IPS-18a (cell line): ENCODE results near the gene SYT7.

Experiments used
- H3K27ac ChIP-seq: one replicate; pipeline ENCODE4 v1.5.1; 2013; ENCODE audit warnings: low read length
- H3K27me3 ChIP-seq: one replicate; pipeline ENCODE4 v1.6.1; 2013; ENCODE audit warnings: mild to moderate bottlenecking, low read length; ENCODE audit not compliant: control insufficient read depth, insufficient read depth
- H3K36me3 ChIP-seq: one replicate; pipeline ENCODE4 v1.6.1; 2013; ENCODE audit warnings: low read depth, low read length; ENCODE audit not compliant: control insufficient read depth
- H3K4me1 ChIP-seq: one replicate; pipeline ENCODE4 v1.6.1; 2013; ENCODE audit warnings: low read depth, low read length; ENCODE audit not compliant: control insufficient read depth
- H3K4me3 ChIP-seq: one replicate; pipeline ENCODE4 v1.5.1; 2013; ENCODE audit warnings: low read length
- H3K9ac ChIP-seq: one replicate; pipeline ENCODE4 v1.6.1; 2013; ENCODE audit warnings: mild to moderate bottlenecking, low read length, moderate library complexity
- H3K9me3 ChIP-seq: one replicate; pipeline ENCODE4 v1.6.1; 2013; ENCODE audit warnings: low read depth, low read length; ENCODE audit not compliant: control insufficient read depth

The SYT7 gene

DNA sequence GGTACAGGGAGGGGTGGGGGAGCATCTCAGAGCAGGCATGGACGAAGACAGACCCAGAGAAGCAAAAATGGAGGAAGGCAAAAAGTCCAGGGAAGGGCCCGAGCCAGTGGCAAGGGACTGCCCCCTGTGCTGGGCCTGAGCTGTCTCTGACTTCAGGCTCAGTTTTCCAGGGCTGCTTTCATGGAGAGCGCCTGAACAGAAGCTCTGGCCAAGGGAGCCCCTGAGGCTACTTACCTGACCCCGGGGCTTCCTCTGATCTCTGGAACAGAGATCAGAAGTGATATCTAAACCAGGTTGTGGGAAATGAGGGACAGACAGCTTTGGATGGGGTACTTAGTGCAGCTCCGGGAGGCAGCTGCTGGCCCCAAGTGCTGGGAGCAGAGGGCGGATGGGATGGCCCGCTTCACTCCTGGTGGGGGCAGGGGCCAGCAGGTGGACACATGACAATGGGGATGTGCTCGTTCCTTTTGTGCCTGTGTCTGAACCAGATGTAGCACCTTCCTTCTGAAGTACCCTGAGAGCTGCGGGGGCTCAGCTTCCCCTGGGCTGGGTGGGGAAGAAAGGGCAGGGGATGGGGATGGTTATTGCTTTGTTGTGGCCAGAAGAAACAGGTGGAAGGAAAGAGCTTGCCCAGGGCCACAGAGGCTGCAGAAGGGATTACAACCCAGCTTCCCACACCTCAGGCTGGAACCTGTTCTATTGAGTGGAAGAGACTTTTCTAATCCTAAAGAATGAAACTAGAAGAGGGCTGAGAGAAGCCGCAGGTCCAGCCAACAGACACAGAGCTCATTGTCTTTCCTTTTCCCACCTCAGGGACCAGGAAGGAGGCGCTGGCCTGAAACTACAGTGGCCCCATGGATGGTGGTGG lies 66.6 kb downstream of the SYT7 start:
- peaks cover 33% of the 10 kb centered on the region for H3K4me1 ChIP-seq
- no peaks in the 10 kb centered on the region for H3K36me3 ChIP-seq
- H3K9me3 ChIP-seq: no peaks in the 10 kb centered on the region
- no peak overlapping the region for H3K27ac ChIP-seq
- H3K27me3 ChIP-seq: peaks cover 23% of the 10 kb centered on the region
- H3K4me3 ChIP-seq: no peak overlapping the region
- no peak overlapping the region for H3K9ac ChIP-seq

DNA sequence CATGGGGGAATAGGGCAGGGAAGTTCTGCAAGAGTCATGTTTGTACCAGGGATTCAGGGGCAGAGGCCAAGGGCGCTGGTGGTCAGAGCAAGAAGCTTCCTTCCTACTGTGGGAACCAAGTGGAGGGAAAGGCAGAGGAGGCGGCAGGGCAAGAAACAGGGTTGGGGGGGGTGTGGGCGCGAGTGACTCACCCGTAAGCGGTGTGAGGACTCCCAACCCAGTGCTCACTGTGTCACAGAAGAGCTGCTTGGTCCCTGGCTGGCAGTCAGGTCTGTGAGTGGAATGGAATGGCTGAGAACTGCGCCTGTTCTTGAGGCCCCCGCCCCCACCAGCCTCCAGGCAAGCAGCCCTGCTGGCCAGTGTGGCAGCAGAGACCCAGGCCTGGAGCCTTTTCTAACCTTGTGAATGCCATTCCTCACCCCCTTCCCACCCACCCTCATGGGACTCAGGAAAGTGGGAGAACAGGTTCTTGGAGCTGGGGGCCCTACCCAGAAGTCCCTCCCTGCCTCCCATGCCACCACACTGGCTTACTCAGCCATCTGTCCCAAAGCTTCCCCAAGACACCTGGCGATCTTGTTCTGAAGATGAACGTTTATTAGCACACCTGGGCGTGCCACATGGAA lies 67.6 kb downstream of the SYT7 start:
- Histone ChIP-seq H3K4me3 (no peak overlapping the region), H3K9ac (no peak overlapping the region), H3K4me1 (peaks cover 33% of the 10 kb centered on the region), H3K9me3 (no peaks in the 10 kb centered on the region), H3K36me3 (no peaks in the 10 kb centered on the region), H3K27me3 (peaks cover 23% of the 10 kb centered on the region), H3K27ac (no peak overlapping the region)

DNA sequence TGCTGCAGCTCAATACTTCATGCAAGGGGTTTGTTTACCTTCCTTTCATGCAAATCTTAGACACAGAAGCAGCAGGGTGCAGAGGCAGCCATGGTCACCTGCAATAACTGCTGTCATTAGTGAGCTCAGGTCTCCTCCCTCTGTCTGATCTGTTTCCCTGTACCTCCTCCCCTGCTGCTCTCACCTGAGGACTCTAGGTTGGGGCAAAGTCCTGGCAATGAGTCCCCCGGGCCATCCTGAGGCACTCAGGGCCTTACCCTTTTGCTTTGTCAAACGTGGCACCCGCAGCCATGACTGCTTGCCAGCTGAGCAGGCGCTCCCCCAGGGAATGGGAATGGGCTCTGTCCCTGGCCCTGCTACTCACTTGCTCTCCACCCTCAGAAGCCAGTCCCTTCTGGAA lies 68.4 kb downstream of the SYT7 start:
- Histone ChIP-seq H3K36me3 (no peaks in the 10 kb centered on the region), H3K4me1 (peaks cover 39% of the 10 kb centered on the region), H3K4me3 (no peak overlapping the region), H3K9me3 (no peaks in the 10 kb centered on the region), H3K27me3 (peaks cover 31% of the 10 kb centered on the region), H3K9ac (no peak overlapping the region), H3K27ac (no peak overlapping the region)

DNA sequence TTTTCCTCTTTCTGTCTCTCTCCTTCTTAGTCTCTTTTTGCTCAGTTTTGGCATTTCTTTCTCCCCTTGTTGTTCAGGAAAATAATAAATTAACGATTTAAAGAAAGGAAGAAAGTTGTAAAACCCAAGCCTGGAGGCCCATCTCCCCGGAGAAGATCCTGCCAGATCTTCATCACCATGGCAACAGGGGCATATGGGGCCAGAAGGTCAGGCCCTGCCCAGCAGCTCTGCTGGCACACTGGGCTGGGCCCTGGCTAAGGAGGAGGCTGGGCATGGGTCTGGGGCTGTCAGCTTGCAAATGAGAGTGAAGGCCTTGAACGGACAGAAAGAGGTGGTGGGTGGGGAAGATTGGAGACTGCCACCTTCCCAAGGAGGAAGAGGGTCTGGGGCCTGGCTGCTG lies 69.5 kb downstream of the SYT7 start:
- no peak overlapping the region for H3K9ac ChIP-seq
- H3K9me3 ChIP-seq: no peaks in the 10 kb centered on the region
- no peak overlapping the region for H3K27ac ChIP-seq
- no peak overlapping the region for H3K4me3 ChIP-seq
- H3K36me3 ChIP-seq: no peaks in the 10 kb centered on the region
- peaks cover 41% of the 10 kb centered on the region for H3K27me3 ChIP-seq
- H3K4me1 ChIP-seq: peaks cover 35% of the 10 kb centered on the region

DNA sequence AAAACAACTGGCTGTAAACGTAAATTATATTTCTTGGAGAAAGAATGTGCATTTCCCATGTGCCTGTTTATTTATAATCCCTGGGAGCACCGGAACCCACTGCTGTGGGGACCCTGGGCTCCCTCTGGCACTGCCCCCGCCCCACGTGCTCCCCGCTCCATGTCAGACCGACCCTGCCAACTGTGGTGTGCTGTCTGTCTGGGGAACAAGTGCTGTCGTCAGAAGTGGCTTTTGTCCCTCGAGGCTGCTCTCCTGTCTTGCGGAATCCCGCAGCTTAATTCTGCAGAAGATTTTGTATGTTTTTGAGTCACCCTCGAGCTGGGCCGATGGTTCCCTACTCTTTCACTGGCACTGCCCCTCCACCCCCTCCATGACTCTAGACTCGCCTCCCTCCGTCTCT lies 69.9 kb downstream of the SYT7 start:
- peaks cover 38% of the 10 kb centered on the region for H3K4me1 ChIP-seq
- H3K9ac ChIP-seq: no peak overlapping the region
- H3K27me3 ChIP-seq: peaks cover 45% of the 10 kb centered on the region
- H3K27ac ChIP-seq: no peak overlapping the region
- H3K9me3 ChIP-seq: no peaks in the 10 kb centered on the region
- H3K4me3 ChIP-seq: no peak overlapping the region
- no peaks in the 10 kb centered on the region for H3K36me3 ChIP-seq

DNA sequence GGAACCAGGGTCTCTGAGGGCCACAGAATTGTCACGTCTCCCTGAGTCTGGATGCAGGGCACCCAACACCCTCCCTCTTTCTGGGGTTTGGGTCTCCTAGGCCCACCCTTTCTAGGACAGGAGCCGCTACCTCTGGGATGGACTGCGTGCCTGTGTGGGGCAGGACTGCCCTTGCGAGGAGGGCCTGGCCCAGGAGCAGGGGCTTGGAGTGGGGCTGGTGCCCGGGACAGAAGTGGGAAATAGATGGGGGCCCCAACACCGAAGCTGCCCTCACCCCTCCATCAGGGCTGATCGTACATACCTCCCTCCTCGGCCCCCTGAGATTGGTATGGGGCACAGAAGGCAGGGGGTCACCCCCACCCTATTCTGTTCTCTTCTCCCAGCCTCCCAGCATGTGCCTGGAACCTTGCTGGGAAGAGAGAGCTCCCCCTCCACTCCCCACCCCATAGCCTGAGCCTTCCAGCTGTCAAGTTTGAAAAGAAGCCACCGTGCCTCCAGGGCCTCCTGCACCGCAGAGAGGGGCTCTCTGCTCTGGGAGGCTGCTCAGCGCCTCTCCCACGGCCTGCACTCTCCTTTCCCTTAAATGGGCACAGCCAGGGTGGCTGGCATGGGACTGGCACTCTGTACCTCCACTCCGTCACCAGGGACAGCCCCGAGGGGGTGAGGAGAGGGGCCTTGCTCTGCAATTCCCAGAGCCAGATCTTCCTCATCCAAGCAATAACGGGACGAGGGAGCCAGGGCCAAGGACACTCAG lies 70.5 kb downstream of the SYT7 start:
- H3K9ac ChIP-seq: no peak overlapping the region
- no peak overlapping the region for H3K27ac ChIP-seq
- no peak overlapping the region for H3K4me3 ChIP-seq
- no peaks in the 10 kb centered on the region for H3K9me3 ChIP-seq
- no peaks in the 10 kb centered on the region for H3K36me3 ChIP-seq
- H3K4me1 ChIP-seq: peaks cover 40% of the 10 kb centered on the region
- peaks cover 48% of the 10 kb centered on the region for H3K27me3 ChIP-seq

DNA sequence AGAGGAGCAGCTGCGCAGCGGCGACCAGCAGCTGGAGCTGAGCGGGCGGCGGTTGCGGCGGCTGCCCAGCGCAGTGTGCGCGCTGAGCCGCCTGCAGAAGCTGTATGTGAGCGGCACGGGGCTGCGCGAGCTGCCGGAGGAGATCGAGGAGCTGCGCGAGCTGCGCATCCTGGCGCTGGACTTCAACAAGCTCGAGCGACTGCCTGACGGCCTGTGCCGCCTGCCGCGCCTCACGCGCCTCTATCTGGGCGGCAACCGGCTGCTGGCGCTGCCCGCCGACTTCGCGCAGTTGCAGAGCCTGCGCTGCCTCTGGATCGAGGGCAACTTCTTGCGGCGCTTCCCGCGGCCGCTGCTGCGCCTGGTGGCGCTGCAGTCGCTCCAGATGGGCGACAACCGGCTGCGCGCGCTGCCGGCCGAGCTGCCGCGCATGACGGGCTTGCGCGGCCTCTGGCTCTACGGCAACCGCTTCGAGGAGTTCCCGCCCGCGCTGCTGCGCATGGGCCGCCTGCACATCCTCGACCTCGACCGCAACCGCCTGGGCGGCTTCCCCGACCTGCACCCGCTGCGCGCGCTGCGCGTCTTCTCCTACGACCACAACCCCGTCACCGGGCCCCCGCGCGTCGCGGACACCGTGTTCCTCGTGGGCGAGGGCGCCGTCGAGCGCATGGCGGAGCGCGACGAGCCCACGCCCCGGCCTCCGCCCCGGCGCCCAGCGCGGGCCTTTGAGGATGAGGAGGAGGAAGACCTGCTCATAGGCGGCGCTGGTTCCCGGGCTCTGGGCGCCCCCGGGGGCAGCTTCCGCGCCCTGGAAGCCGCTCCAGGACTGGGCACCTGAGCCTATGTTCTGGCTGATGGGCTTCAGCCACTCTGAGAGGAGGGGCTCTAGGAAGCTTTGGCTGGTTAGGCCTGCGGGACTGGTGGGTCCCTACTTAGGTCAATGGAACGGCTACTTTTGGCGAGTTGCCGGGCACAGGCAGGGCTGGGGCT lies 71.5 kb downstream of the SYT7 start:
- Histone ChIP-seq H3K36me3 (no peaks in the 10 kb centered on the region), H3K9me3 (no peaks in the 10 kb centered on the region), H3K27ac (no peak overlapping the region), H3K27me3 (peaks cover 48% of the 10 kb centered on the region), H3K9ac (no peak overlapping the region), H3K4me3 (peak overlapping the region; percentile 41), H3K4me1 (peaks cover 33% of the 10 kb centered on the region)

DNA sequence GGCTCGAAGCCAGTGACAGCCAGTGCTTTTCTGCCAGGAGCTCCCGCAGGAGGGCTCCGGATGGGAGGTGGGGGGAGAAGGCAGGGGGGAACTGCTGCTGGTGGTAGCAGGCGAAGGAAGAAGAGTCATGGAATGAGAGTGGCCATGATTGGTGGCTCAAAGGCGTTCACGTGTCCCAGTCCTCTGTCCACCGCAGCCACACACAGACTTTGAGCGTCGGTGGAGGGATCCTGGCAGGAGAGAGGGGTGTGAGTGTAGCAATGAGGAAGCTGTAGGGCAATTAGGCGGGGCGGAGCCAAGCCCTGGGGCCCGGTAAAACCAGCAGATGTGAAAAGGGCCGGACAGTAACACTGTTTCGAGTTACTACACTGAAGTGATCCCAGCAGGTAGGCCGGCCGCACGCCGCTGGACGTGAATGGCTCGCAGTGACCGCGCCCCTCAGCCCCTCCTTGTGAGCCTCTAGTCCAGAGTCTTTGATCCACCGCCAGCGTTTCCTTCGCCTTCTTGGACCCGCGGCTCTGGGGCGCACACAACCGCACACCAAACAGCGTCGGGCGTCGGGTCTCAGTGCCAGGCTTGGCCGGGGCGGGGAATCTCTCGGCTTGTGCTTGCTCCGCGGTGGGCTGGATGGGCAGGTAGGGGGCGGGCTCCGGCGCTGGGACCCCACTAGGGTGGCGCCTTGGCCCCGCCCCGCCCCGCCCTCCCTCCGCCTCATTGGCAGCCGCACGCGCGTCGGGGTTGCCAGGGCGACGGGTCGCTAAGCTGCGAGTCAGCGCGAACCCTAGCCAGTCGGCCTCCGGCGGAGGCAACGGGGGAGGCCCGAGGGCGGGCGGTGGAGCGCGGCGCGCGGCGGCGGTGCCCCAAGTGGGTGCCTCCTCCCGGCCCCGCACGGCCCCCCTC lies 72.7 kb downstream of the SYT7 start, which contains the start of gene LRRC10B:
Gene LRRC10B (plus strand): TSS at position 788 of the 900 bp plus-strand sequence. CDS start 250 bp downstream, outside the sequence.
- Histone ChIP-seq H3K27ac (no peak within 1 kb of the TSS), H3K9me3 (no peaks in the 10 kb centered on the region), H3K4me1 (peaks cover 23% of the 10 kb centered on the region), H3K4me3 (peak within 1 kb of the TSS; percentile 59), H3K27me3 (peaks cover 48% of the 10 kb centered on the region), H3K36me3 (no peaks in the 10 kb centered on the region), H3K9ac (no peak within 1 kb of the TSS)

DNA sequence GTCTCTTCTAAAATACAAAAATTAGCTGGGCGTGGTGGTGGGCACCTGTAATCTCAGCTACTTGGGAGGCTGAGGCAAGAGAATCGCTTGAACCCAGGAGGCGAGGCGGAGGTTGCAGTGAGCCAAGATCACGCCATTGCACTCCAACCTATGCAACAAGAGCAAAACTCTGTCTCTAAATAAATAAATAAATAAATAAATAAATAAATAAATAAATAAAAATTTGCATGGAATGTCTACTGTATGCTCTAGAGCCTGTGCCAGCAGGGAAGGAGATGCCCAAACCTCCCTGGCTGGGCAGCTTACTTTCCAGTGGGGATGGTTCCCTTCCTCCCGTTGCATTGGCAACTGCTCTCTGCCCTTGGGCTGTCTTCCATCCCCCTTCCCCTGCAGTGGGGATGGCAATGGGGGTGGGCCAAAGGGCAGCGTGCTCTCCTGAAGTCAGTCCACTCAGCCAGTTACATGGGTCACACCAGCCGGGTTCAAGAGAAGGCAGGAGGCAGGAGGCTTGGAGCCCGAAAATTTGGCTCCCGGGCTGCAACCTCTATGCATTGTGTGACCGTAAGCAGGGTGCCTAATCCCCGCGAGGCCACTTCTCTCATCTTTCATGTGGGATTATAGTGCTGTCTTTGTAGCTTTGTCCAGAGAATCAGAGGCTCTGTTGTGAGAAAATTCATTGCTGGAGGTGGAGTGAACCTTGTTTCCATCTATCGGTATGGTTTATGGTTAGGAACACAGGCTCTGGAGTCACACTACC lies 73.7 kb downstream of the SYT7 start:
- H3K9ac ChIP-seq: no peak overlapping the region
- H3K4me3 ChIP-seq: no peak overlapping the region
- H3K27ac ChIP-seq: no peak overlapping the region
- no peaks in the 10 kb centered on the region for H3K36me3 ChIP-seq
- peaks cover 13% of the 10 kb centered on the region for H3K4me1 ChIP-seq
- no peaks in the 10 kb centered on the region for H3K9me3 ChIP-seq
- H3K27me3 ChIP-seq: peaks cover 48% of the 10 kb centered on the region
